ENCODE results near the gene EXD3.
"Not testable (repeated sequence)": the region's sequence is repeated elsewhere in the genome, so short reads cannot be mapped to it uniquely, and the experiment has no call there.

EXD3 gene

GRCh38 chr9:137350696-137351584, 72.0 kb downstream of the EXD3 start:
- TF ChIP-seq CTCF (IDR thresholded peaks at IDR 0.05; ENCODE audit: control insufficient read depth, extremely low read depth, insufficient read depth): peak; percentile 17; the same call in 1 of the 2 replicates
- no peak overlapping the region for H3K4me3 ChIP-seq (ENCODE audit: low read depth, low read length)
- DNase-seq (ENCODE audit: low read depth): no peak

GRCh38 chr9:137349471-137350033, 73.4 kb downstream of the EXD3 start:
- TF ChIP-seq CTCF (IDR thresholded peaks at IDR 0.05; ENCODE audit: control insufficient read depth, extremely low read depth, insufficient read depth): no peak
- no peak overlapping the region for H3K4me3 ChIP-seq (ENCODE audit: low read depth, low read length)
- DNase-seq (ENCODE audit: low read depth): no peak

GRCh38 chr9:137348769-137349470, 74.0 kb downstream of the EXD3 start:
- DNase-seq (ENCODE audit: low read depth): no peak
- TF ChIP-seq CTCF (IDR thresholded peaks at IDR 0.05; ENCODE audit: control insufficient read depth, extremely low read depth, insufficient read depth): no peak

GRCh38 chr9:137347928-137348327, 75.0 kb downstream of the EXD3 start:
- no peak for DNase-seq (ENCODE audit: low read depth)
- TF ChIP-seq CTCF (IDR thresholded peaks at IDR 0.05; ENCODE audit: control insufficient read depth, extremely low read depth, insufficient read depth): no peak
- H3K4me3 ChIP-seq (ENCODE audit: low read depth, low read length): no peak overlapping the region

More at GRCh38 chr9:137348769-137349470, 74.0 kb downstream of the EXD3 start:
- H3K4me3 ChIP-seq (ENCODE audit: low read depth, low read length): no peak overlapping the region

GRCh38 chr9:137342482-137342881, 80.5 kb downstream of the EXD3 start:
- H3K4me3 ChIP-seq (ENCODE audit: low read depth, low read length): no peak overlapping the region
- no peak for DNase-seq (ENCODE audit: low read depth)
- TF ChIP-seq CTCF (IDR thresholded peaks at IDR 0.05; ENCODE audit: control insufficient read depth, extremely low read depth, insufficient read depth): no peak

- H3K4me3 ChIP-seq (ENCODE audit: low read depth, low read length): no peak overlapping the region
- TF ChIP-seq CTCF (IDR thresholded peaks at IDR 0.05; ENCODE audit: control insufficient read depth, extremely low read depth, insufficient read depth): no peak
- DNase-seq (ENCODE audit: low read depth): no peak
These were observed 81.7 kb downstream of the EXD3 start for GRCh38 chr9:137341227-137341626.

- not testable (repeated sequence) for DNase-seq (ENCODE audit: low read depth); H3K4me3 ChIP-seq (ENCODE audit: low read depth, low read length)
These were observed 83.0 kb downstream of the EXD3 start for GRCh38 chr9:137339908-137340462.
